ENCODE results near the gene KIAA1328.

DNA sequence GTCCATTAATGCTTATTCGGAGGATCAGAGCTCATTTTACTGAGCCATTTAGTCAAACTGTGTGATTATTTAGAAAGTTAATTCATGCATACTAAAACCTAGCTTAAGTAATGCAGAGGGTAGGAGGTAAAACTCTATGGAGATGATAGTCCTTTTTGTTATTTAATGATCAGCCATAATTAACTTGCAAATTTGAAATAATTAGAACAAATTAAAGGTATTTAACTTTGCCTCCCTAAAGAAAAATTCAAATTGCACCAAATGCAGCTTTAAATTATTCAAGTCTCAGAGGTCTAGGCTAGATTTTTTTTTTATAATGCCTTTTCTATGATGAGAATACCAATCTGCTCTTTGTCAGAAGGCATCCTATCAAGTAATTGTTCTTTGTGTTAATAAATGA, 310.9 kb downstream of the KIAA1328 start:
- TF ChIP-seq, protein P1, sequence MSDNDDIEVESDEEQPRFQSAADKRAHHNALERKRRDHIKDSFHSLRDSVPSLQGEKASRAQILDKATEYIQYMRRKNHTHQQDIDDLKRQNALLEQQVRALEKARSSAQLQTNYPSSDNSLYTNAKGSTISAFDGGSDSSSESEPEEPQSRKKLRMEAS (IDR thresholded peaks at IDR 0.05) = no peak
- TF ChIP-seq TEAD4 (IDR thresholded peaks at IDR 0.05) = no peak
- TF ChIP-seq RAD21 (IDR thresholded peaks at IDR 0.05; ENCODE audit: low read depth) = no peak
- TF ChIP-seq, protein P2, sequence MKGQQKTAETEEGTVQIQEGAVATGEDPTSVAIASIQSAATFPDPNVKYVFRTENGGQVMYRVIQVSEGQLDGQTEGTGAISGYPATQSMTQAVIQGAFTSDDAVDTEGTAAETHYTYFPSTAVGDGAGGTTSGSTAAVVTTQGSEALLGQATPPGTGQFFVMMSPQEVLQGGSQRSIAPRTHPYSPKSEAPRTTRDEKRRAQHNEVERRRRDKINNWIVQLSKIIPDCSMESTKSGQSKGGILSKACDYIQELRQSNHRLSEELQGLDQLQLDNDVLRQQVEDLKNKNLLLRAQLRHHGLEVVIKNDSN (IDR thresholded peaks at IDR 0.05) = no peak
- TF ChIP-seq FOXM1 (IDR thresholded peaks at IDR 0.05; ENCODE audit: borderline replicate concordance, low read depth) = no peak
- no peak for TF ChIP-seq YY1 (IDR thresholded peaks at IDR 0.05; ENCODE audit: low read depth)
- TF ChIP-seq TCF12 (IDR thresholded peaks at IDR 0.05; ENCODE audit: low read depth) = no peak
- no peak for TF ChIP-seq NFIC (IDR thresholded peaks at IDR 0.05)
- no peak for TF ChIP-seq EP300 (IDR thresholded peaks at IDR 0.05; ENCODE audit: borderline replicate concordance)
- TF ChIP-seq CREB1 (IDR thresholded peaks at IDR 0.05; ENCODE audit: low read depth) = no peak
- no peak for TF ChIP-seq TAF1 (IDR thresholded peaks at IDR 0.05; ENCODE audit: low read depth)
